Measurements from ENCODE around the gene GRM3. TPM values are rescaled to one million over a fixed set of nuclear protein-coding genes. Genes with fewer than 3 reads are reported as not detected.

The GRM3 gene
- total RNA-seq, 2 experiments from 2014 or later: not detected

GRCh38 chr7:86818903-86819302 lies 175.2 kb downstream of the GRM3 start:
- Histone ChIP-seq H3K9me3 (ENCODE audit: control insufficient read depth in 1 of 2, insufficient read depth in 1 of 2, low read length in 2 of 2) (no peaks in the 10 kb centered on the region), H3K4me3 (ENCODE audit: low read length) (no peak overlapping the region), H3K36me3 (ENCODE audit: insufficient read depth, low read length) (no peaks in the 10 kb centered on the region), H3K27me3 (ENCODE audit: control insufficient read depth in 1 of 2, insufficient read depth in 2 of 2, low read length in 2 of 2) (no peaks in the 10 kb centered on the region), H3K4me1 (ENCODE audit: insufficient read depth, low read length) (no peaks in the 10 kb centered on the region), H3K27ac (ENCODE audit: low read depth in 1 of 2, low read length in 2 of 2) (no peak overlapping the region)
- Mint-ChIP-seq H3K27ac (no peak overlapping the region), H3K4me1 (ENCODE audit: low read depth) (no peaks in the 10 kb centered on the region), H3K36me3 (ENCODE audit: low read depth) (no peaks in the 10 kb centered on the region), H3K9me3 (no peaks in the 10 kb centered on the region), H3K4me3 (no peak overlapping the region), H3K27me3 (peaks cover 1% of the 10 kb centered on the region)
- no peak for ATAC-seq (ENCODE audit: poor library complexity)
- no peak for DNase-seq
- ChIA-PET POLR2A (no interaction called here), CTCF (no interaction called here)
- intact Hi-C loops (cut with DNase I, micrococcal nuclease): no loop called here
- no peak for TF ChIP-seq CTCF (IDR thresholded peaks at IDR 0.05)

GRCh38 chr7:86823769-86824168 lies 180.1 kb downstream of the GRM3 start:
- ChIA-PET CTCF (no interaction called here), POLR2A (interaction anchor here (0.6 kb wide), 1 partner anchor 314 kb away, joined by 3 read pairs; no protein-coding TSS in a partner anchor)
- no peak for TF ChIP-seq CTCF (IDR thresholded peaks at IDR 0.05)

GRCh38 chr7:86825264-86825663 lies 181.6 kb downstream of the GRM3 start:
- Mint-ChIP-seq H3K36me3 (ENCODE audit: low read depth) (no peaks in the 10 kb centered on the region), H3K27me3 (no peaks in the 10 kb centered on the region), H3K9me3 (no peaks in the 10 kb centered on the region), H3K27ac (no peak overlapping the region), H3K4me3 (no peak overlapping the region), H3K4me1 (ENCODE audit: low read depth) (no peaks in the 10 kb centered on the region)
- intact Hi-C loops (cut with DNase I, micrococcal nuclease): no loop called here
- ATAC-seq (ENCODE audit: poor library complexity): no peak
- H3K4me3 ChIP-seq (ENCODE audit: low read length): no peak overlapping the region
- H3K27me3 ChIP-seq (ENCODE audit: control insufficient read depth in 1 of 2, insufficient read depth in 2 of 2, low read length in 2 of 2): no peaks in the 10 kb centered on the region
- no peaks in the 10 kb centered on the region for H3K4me1 ChIP-seq (ENCODE audit: insufficient read depth, low read length)
- ChIA-PET POLR2A (no interaction called here), CTCF (interaction anchor here (1.0 kb wide), 1 partner anchor 12 kb away, joined by 3 read pairs; no protein-coding TSS in a partner anchor)
- H3K9me3 ChIP-seq (ENCODE audit: control insufficient read depth in 1 of 2, insufficient read depth in 1 of 2, low read length in 2 of 2): no peaks in the 10 kb centered on the region
- no peak for DNase-seq
- H3K27ac ChIP-seq (ENCODE audit: low read depth in 1 of 2, low read length in 2 of 2): no peak overlapping the region
- no peaks in the 10 kb centered on the region for H3K36me3 ChIP-seq (ENCODE audit: insufficient read depth, low read length)
- no peak for TF ChIP-seq CTCF (IDR thresholded peaks at IDR 0.05)

More at GRCh38 chr7:86823769-86824168, 180.1 kb downstream of the GRM3 start:
- Mint-ChIP-seq H3K4me1 (ENCODE audit: low read depth) (no peaks in the 10 kb centered on the region), H3K27me3 (no peaks in the 10 kb centered on the region), H3K4me3 (no peak overlapping the region), H3K27ac (no peak overlapping the region), H3K36me3 (ENCODE audit: low read depth) (no peaks in the 10 kb centered on the region), H3K9me3 (no peaks in the 10 kb centered on the region)
- DNase-seq: no peak
- ATAC-seq (ENCODE audit: poor library complexity): no peak
- no peak overlapping the region for H3K4me3 ChIP-seq (ENCODE audit: low read length)
- H3K4me1 ChIP-seq (ENCODE audit: insufficient read depth, low read length): no peaks in the 10 kb centered on the region
- H3K27ac ChIP-seq (ENCODE audit: low read depth in 1 of 2, low read length in 2 of 2): no peak overlapping the region
- intact Hi-C loops (cut with DNase I, micrococcal nuclease): no loop called here
- no peaks in the 10 kb centered on the region for H3K9me3 ChIP-seq (ENCODE audit: control insufficient read depth in 1 of 2, insufficient read depth in 1 of 2, low read length in 2 of 2)
- H3K36me3 ChIP-seq (ENCODE audit: insufficient read depth, low read length): no peaks in the 10 kb centered on the region
- no peaks in the 10 kb centered on the region for H3K27me3 ChIP-seq (ENCODE audit: control insufficient read depth in 1 of 2, insufficient read depth in 2 of 2, low read length in 2 of 2)

All from CD4-positive, alpha-beta T cell (primary cell).